GM12878 (cell line): ENCODE results near the gene YBX2. TPM values are rescaled to one million over a fixed set of nuclear protein-coding genes. Genes with fewer than 3 reads are reported as not detected.

Experiments
- ATAC-seq: fragments of 200-7000 bp; cut with Tn5 transposase; 3 replicates; pipeline ENCODE4 v1.9.1; 2020; ENCODE audit warnings: mild to moderate bottlenecking, moderate library complexity
- BruUV-seq: library from RNA; stranded (reverse); fragments of 400-500 nt; replicated peaks from 2 replicates; lab custom pipeline; 2021; lab: Mats Ljungman, UMichigan
- CTCF ChIA-PET: fragments of 300-600 bp; sonication (Branson Sonifier 250); formaldehyde crosslinking; extraction: SDS; loops from one replicate; lab custom pipeline; 2021; ENCODE audit warnings: inconsistent platforms; lab: Yijun Ruan, JAX
- POLR2A ChIA-PET: fragments of 350-600 bp; formaldehyde crosslinking; extraction: SDS; loops from one replicate; lab custom pipeline; 2021; ENCODE audit warnings: inconsistent platforms; lab: Charles Lee
- RAD21 ChIA-PET: fragments of 300-600 bp; sonication (Branson Sonifier 250); formaldehyde crosslinking; loops from one replicate; lab custom pipeline; 2023; ENCODE audit warnings: antibody characterized with exemption; ENCODE audit not compliant: unreplicated experiment; lab: Charles Lee
- SMC1A ChIA-PET: fragments of 300-600 bp; sonication (Branson Sonifier 250); formaldehyde crosslinking; loops from one replicate; lab custom pipeline; 2023; ENCODE audit not compliant: unreplicated experiment, uncharacterized antibody; lab: Charles Lee
- DNase-seq: peaks from one replicate; pipeline ENCODE4 v3.0.0-alpha.2; 2011; ENCODE audit warnings: low read depth, low spot score
- FAIRE-seq: peaks from 3 replicates; lab custom pipeline; 2011; peaks lifted over from hg19 to GRCh38; lab: Jason Lieb, UNC
- H2AFZ ChIP-seq: 2 replicates; pipeline ENCODE4 v1.6.0; 2011; ENCODE audit warnings: low read depth, low read length, control low read depth; ENCODE audit not compliant: control insufficient read depth
- H3K27ac ChIP-seq: 2 replicates; pipeline ENCODE4 v1.5.1; 2011; ENCODE audit warnings: control low read depth; ENCODE audit not compliant: control insufficient read depth, insufficient read depth
- H3K27me3 ChIP-seq, 2 experiments: replicated peaks in 1 of 2; 2 replicates each; pipeline versions ENCODE4 v1.6.0 to v1.6.1; 2011; ENCODE audit warnings: low read length in 1 of 2; ENCODE audit not compliant: control insufficient read depth in 2 of 2, insufficient read depth in 2 of 2
- H3K36me3 ChIP-seq, 2 experiments: 2 replicates each; pipeline ENCODE4 v1.5.1; 2011; ENCODE audit warnings: low read length in 1 of 2; ENCODE audit not compliant: control insufficient read depth in 2 of 2, insufficient read depth in 2 of 2
- H3K4me1 ChIP-seq: 2 replicates; pipeline ENCODE4 v1.6.1; 2011; ENCODE audit warnings: mild to moderate bottlenecking, low read length, moderate library complexity, mixed read lengths; ENCODE audit not compliant: control insufficient read depth, insufficient read depth
- H3K4me2 ChIP-seq: 2 replicates; pipeline ENCODE4 v1.6.0; 2011; ENCODE audit warnings: control low read depth; ENCODE audit not compliant: control insufficient read depth, insufficient read depth
- H3K4me3 ChIP-seq: fragments of 200-600 bp; sonication (generic); 2 replicates; pipeline ENCODE4 v1.5.1; 2016
- H3K79me2 ChIP-seq: 2 replicates; pipeline ENCODE4 v1.6.0; 2011; ENCODE audit warnings: low read length; ENCODE audit not compliant: control insufficient read depth, insufficient read depth
- H3K9ac ChIP-seq: 2 replicates; pipeline ENCODE4 v1.8.0; 2011; ENCODE audit warnings: low read length, control low read depth, mixed read lengths; ENCODE audit not compliant: control insufficient read depth, insufficient read depth
- H3K9me3 ChIP-seq: replicated peaks from 3 replicates; pipeline ENCODE4 v1.5.1; 2011; ENCODE audit warnings: mild to moderate bottlenecking, low read length; ENCODE audit not compliant: control insufficient read depth, insufficient read depth
- H4K20me1 ChIP-seq: 2 replicates; pipeline ENCODE4 v1.6.0; 2011; ENCODE audit not compliant: control insufficient read depth, insufficient read depth
- ATF7 ChIP-seq: fragments of 450-650 bp; IDR thresholded peaks from 2 replicates; pipeline ENCODE4 v1.6.1; 2016; ENCODE audit warnings: low read depth, mild to moderate bottlenecking
- CBX3 ChIP-seq: fragments of 200-600 bp; sonication (generic); IDR thresholded peaks from 2 replicates; pipeline ENCODE4 v1.6.1; 2016; ENCODE audit warnings: low read depth, borderline replicate concordance
- CHD2 ChIP-seq: IDR thresholded peaks from 2 replicates; pipeline ENCODE4 v1.6.1; 2011; ENCODE audit warnings: low read depth, low read length, improper control_type of control experiment, borderline replicate concordance
- CTCF ChIP-seq, 3 experiments: IDR thresholded peaks in 2 of 3; conservative IDR thresholded peaks in 1 of 3; 2 replicates each; pipeline ENCODE4 v1.5.1; 2011; ENCODE audit warnings: low read depth in 3 of 3, low read length in 3 of 3, mild to moderate bottlenecking in 3 of 3, control low read depth in 2 of 3, moderate library complexity in 2 of 3, inconsistent platforms in 1 of 3, mixed read lengths in 1 of 3; ENCODE audit not compliant: control insufficient read depth in 2 of 3, insufficient read depth in 1 of 3; ENCODE audit errors: extremely low read depth in 1 of 3
- ESRRA ChIP-seq: IDR thresholded peaks from 2 replicates; pipeline ENCODE4 v1.6.1; 2012; ENCODE audit warnings: mild to moderate bottlenecking, low read length, improper control_type of control experiment
- FOXM1 ChIP-seq: IDR thresholded peaks from 2 replicates; pipeline ENCODE4 v1.6.1; 2012; ENCODE audit warnings: low read depth, mild to moderate bottlenecking, inconsistent platforms, low read length, moderate library complexity
- IKZF1 ChIP-seq: fragments of 450-650 bp; conservative IDR thresholded peaks from 2 replicates; pipeline ENCODE4 v1.6.1; 2017; ENCODE audit warnings: antibody characterized with exemption, mild to moderate bottlenecking
- MAX ChIP-seq: IDR thresholded peaks from 2 replicates; pipeline ENCODE4 v1.6.1; 2012; ENCODE audit warnings: low read depth, low read length, improper control_type of control experiment
- MEF2A ChIP-seq: IDR thresholded peaks from 2 replicates; pipeline ENCODE4 v1.6.1; 2011; ENCODE audit warnings: low read depth, mild to moderate bottlenecking, low read length, moderate library complexity; ENCODE audit not compliant: insufficient read depth
- NFXL1 ChIP-seq: fragments of 450-650 bp; IDR thresholded peaks from 2 replicates; pipeline ENCODE4 v1.6.1; 2017; ENCODE audit warnings: antibody characterized with exemption, mild to moderate bottlenecking, borderline replicate concordance
- NR2C2 ChIP-seq: IDR thresholded peaks from 2 replicates; pipeline ENCODE4 v1.6.1; 2011; ENCODE audit warnings: borderline replicate concordance, low read depth; ENCODE audit not compliant: control insufficient read depth, insufficient read length
- RAD21 ChIP-seq: IDR thresholded peaks from 2 replicates; pipeline ENCODE4 v1.6.1; 2011; ENCODE audit warnings: mild to moderate bottlenecking, low read depth, low read length, moderate library complexity; ENCODE audit not compliant: insufficient read depth
- RCOR1 ChIP-seq: conservative IDR thresholded peaks from 2 replicates; pipeline ENCODE4 v1.6.1; 2012; ENCODE audit warnings: low read depth, low read length, improper control_type of control experiment
- SIX5 ChIP-seq: IDR thresholded peaks from 2 replicates; pipeline ENCODE4 v1.6.1; 2011; ENCODE audit warnings: mild to moderate bottlenecking, low read depth, low read length, moderate library complexity; ENCODE audit not compliant: severe bottlenecking
- SRF ChIP-seq, 2 experiments: IDR thresholded peaks; 2 replicates each; pipeline ENCODE4 v1.6.1; 2011; ENCODE audit warnings: low read depth in 2 of 2, low read length in 2 of 2, mild to moderate bottlenecking in 1 of 2, moderate library complexity in 1 of 2
- ZNF24 ChIP-seq: fragments of 450-650 bp; IDR thresholded peaks from 2 replicates; pipeline ENCODE4 v1.6.1; 2017; ENCODE audit warnings: antibody characterized with exemption, mild to moderate bottlenecking
- ZZZ3 ChIP-seq: IDR thresholded peaks from 2 replicates; pipeline ENCODE4 v1.6.1; 2011; ENCODE audit warnings: low read depth; ENCODE audit not compliant: control insufficient read depth, insufficient read length
- WGBS: methylation state at CpG from one replicate; pipeline ENCODE4 v1.1.6; 2016; ENCODE audit warnings: low lambda C conversion rate; ENCODE audit not compliant: insufficient replicate concordance, insufficient coverage; ENCODE audit errors: missing lambda C conversion rate; 5-methylcytosine and 5-hydroxymethylcytosine counted together
- in situ Hi-C: fragments of 300-500 bp; cut with MboI; formaldehyde crosslinking; loops from 9 replicates; pipeline ENCODE4 v1.14.3; 2018; ENCODE audit warnings: mixed read lengths
- intact Hi-C: fragments of 100-400 bp; cut with micrococcal nuclease; formaldehyde crosslinking; loops from one replicate; pipeline ENCODE4 v1.14.2; 2022; ENCODE audit not compliant: unreplicated experiment
- polyA plus RNA-seq, 11 experiments: library from polyadenylated mRNA; depleted of rRNA in 4 of 11; unstranded in 6 of 11; stranded (reverse) in 5 of 11; fragments of >200 nt; fragmentation: Nextera tagmentation in 4 of 11; fragmentation: Illumina TruSeq in 1 of 11; extraction: Ambion mirVana in 4 of 11; extraction: Trizol in 1 of 11; gene quantifications; 1 replicate in 1 of 11; 2 replicates in 10 of 11; pipeline versions ENCODE4 v1.2.1 to v1.2.3, GENCODE V29; 2011 to 2016; ENCODE audit warnings: inconsistent platforms in 2 of 11, missing spikeins in 2 of 11, low read depth in 1 of 11
- total RNA-seq, 4 experiments: library from RNA; depleted of rRNA in 3 of 4; stranded (reverse); fragments of >200 nt in 3 of 4; fragmentation: Illumina TruSeq in 1 of 4; extraction: Trizol in 1 of 4; gene quantifications; 2 replicates each; pipeline versions ENCODE4 v1.2.1 to v1.2.3, GENCODE V29; 2013 to 2021

The YBX2 gene
- total and polyA plus RNA-seq, 10 of the 15 experiments (the other 5 are each of a cell fraction or from before 2014, with no cell fraction given): not detected

GRCh38 chr17:7239091-7240027 is 55.1 kb downstream of the YBX2 start, which contains the start of gene PHF23:
PHF23 (minus strand) TSS chr17:7239457; CDS start chr17:7239279, 178 bp downstream.
- peak within 1 kb of the TSS; percentile 94 for H3K4me2 ChIP-seq
- no peaks in the 10 kb centered on the region for H3K9me3 ChIP-seq
- RAD21 ChIA-PET: interaction anchor here (1.2 to 6.3 kb wide), 3 partner anchors 10 to 19 kb away, joined by 5 to 51 read pairs (median 5); partner anchors contain the start of genes ACADVL, CTDNEP1, DLG4 and ELP5
- H3K36me3 ChIP-seq: peaks cover 12 to 18% of the 10 kb centered on the region in 2 experiments
- CTCF ChIA-PET: interaction anchor here (0.6 to 6.0 kb wide), 6 partner anchors 10 to 449 kb away, joined by 3 to 70 read pairs (median 4); partner anchors contain the start of genes ACADVL, DLG4 and WRAP53
- ATAC-seq (peak; percentile 69), DNase-seq (peak; percentile 97), FAIRE-seq (peak; percentile 93)
- peak within 1 kb of the TSS; percentile 52; the same call in 1 of the 2 replicates for H2AFZ ChIP-seq
- H3K27ac ChIP-seq: peak within 1 kb of the TSS; percentile 87
- peak within 1 kb of the TSS; percentile 95 for H3K9ac ChIP-seq
- in situ Hi-C loops (no loop called here), intact Hi-C loops (loop anchor here (2.0 to 5.0 kb wide), 2 partner anchors 25 to 68 kb away; partner anchors contain the start of gene EIF5A)
- peaks cover 29% of the 10 kb centered on the region for H3K4me1 ChIP-seq
- H4K20me1 ChIP-seq: no peaks in the 10 kb centered on the region
- H3K27me3 ChIP-seq: no peaks in the 10 kb centered on the region
- POLR2A ChIA-PET: interaction anchor here (0.8 to 7.3 kb wide), 5 partner anchors 11 to 29 kb away, joined by 3 to 99 read pairs (median 22); partner anchors contain the start of genes ACADVL, CTDNEP1, DLG4 and ELP5
- peak within 1 kb of the TSS; percentile 96 for H3K4me3 ChIP-seq
- WGBS: 1% methylated on average over 22 of the region's 72 CpGs
- SMC1A ChIA-PET: interaction anchor here (0.8 to 4.3 kb wide), 4 partner anchors 10 to 20 kb away, joined by 3 to 26 read pairs (median 4); partner anchors contain the start of genes ACADVL, CTDNEP1, DLG4 and ELP5
- BruUV-seq: no TSS peak
- peaks cover 49% of the 10 kb centered on the region for H3K79me2 ChIP-seq
- TF ChIP-seq FOXM1 (no peak), CTCF (IDR thresholded peaks at IDR 0.05 in 2 of 3, conservative IDR thresholded peaks at IDR 0.05 in 1 of 3; ENCODE audit: control insufficient read depth in 2 of 3, extremely low read depth in 1 of 3, insufficient read depth in 1 of 3, low read depth in 3 of 3, low read length in 3 of 3) (no peak), NR2C2 (no peak), ZZZ3 (no peak), CHD2 (peak; percentile 91), SRF (IDR thresholded peaks at IDR 0.05; ENCODE audit: low read depth in 2 of 2, low read length in 2 of 2) (0 out of 4 replicates have a peak, but pooled peaks of 1 of the 2 experiments have one; percentile 40), IKZF1 (peak; percentile 100), RAD21 (no peak), NFXL1 (peak; percentile 100), ESRRA (no peak), CBX3 (no peak), RCOR1 (no peak), MEF2A (no peak), SIX5 (peak; percentile 88), ZNF24 (no peak), MAX (no peak), ATF7 (peak; percentile 50)
